CD14-positive monocyte (primary cell): Measurements from ENCODE around the gene FER1L5. TPM values are rescaled to one million over a fixed set of nuclear protein-coding genes. Genes with fewer than 3 reads are reported as not detected.
A peak's percentile ranks its signal among the peaks of the same experiment; 100 is the strongest.

Experiments
- DNase-seq, 3 donors: peaks; one replicate each; pipeline ENCODE4 v3.0.0-alpha.2; 2011 to 2022
- H2AFZ ChIP-seq: 2 replicates; pipeline ENCODE4 v1.6.0; 2012; ENCODE audit warnings: mild to moderate bottlenecking, low read depth, low read length, inconsistent platforms; ENCODE audit not compliant: insufficient read depth, poor library complexity, severe bottlenecking
- H3K27ac ChIP-seq, 2 donors: 1 replicate in 1 of 2; 2 replicates in 1 of 2; pipeline ENCODE4 v1.5.1; 2012 to 2013; ENCODE audit warnings: low read length in 2 of 2, control low read depth in 1 of 2, inconsistent platforms in 1 of 2, low read depth in 1 of 2, mild to moderate bottlenecking in 1 of 2
- H3K27me3 ChIP-seq, 2 donors: one replicate each; pipeline versions ENCODE4 v1.6.0 to v1.6.1; 2011 to 2013; ENCODE audit warnings: low read length in 2 of 2; ENCODE audit not compliant: control insufficient read depth in 2 of 2, insufficient read depth in 2 of 2
- H3K36me3 ChIP-seq, 2 donors: replicated peaks in 1 of 2; 1 replicate in 1 of 2; 2 replicates in 1 of 2; pipeline versions ENCODE4 v1.5.1 to v1.6.1; 2012 to 2013; ENCODE audit warnings: low read length in 2 of 2, control low read depth in 1 of 2, inconsistent platforms in 1 of 2, mild to moderate bottlenecking in 1 of 2; ENCODE audit not compliant: insufficient read depth in 2 of 2, control insufficient read depth in 1 of 2
- H3K4me1 ChIP-seq, 2 donors: 1 replicate in 1 of 2; 2 replicates in 1 of 2; pipeline versions ENCODE4 v1.5.1 to v1.6.1; 2012 to 2013; ENCODE audit warnings: low read length in 2 of 2, control low read depth in 1 of 2, inconsistent platforms in 1 of 2, mild to moderate bottlenecking in 1 of 2, moderate library complexity in 1 of 2; ENCODE audit not compliant: insufficient read depth in 2 of 2, control insufficient read depth in 1 of 2
- H3K4me2 ChIP-seq: replicated peaks from 2 replicates; pipeline ENCODE3; 2012; ENCODE audit warnings: low read length, moderate library complexity, mild to moderate bottlenecking; ENCODE audit not compliant: poor library complexity, severe bottlenecking; ENCODE audit errors: extremely low read depth
- H3K4me3 ChIP-seq, 3 experiments: fragments of 200-600 bp in 1 of 3; sonication (generic) in 1 of 3; replicated peaks in 1 of 3; 1 replicate in 2 of 3; 2 replicates in 1 of 3; pipeline ENCODE4 v1.5.1; 2011 to 2013; ENCODE audit warnings: low read length in 3 of 3, mild to moderate bottlenecking in 3 of 3, control low read depth in 2 of 3, low read depth in 2 of 3, inconsistent platforms in 1 of 3, moderate library complexity in 1 of 3
- H3K79me2 ChIP-seq: 2 replicates; pipeline ENCODE4 v1.6.0; 2012; ENCODE audit warnings: mild to moderate bottlenecking, control low read depth, inconsistent platforms, low read length, moderate library complexity; ENCODE audit not compliant: insufficient read depth
- H3K9ac ChIP-seq: 2 replicates; pipeline ENCODE4 v1.6.0; 2017; ENCODE audit warnings: low read length, mild to moderate bottlenecking; ENCODE audit not compliant: insufficient read depth, poor library complexity, severe bottlenecking
- H3K9me3 ChIP-seq, 2 donors: replicated peaks in 1 of 2; 1 replicate in 1 of 2; 2 replicates in 1 of 2; pipeline versions ENCODE4 v1.5.1 to v1.6.1; 2012 to 2013; ENCODE audit warnings: low read length in 2 of 2, control low read depth in 1 of 2; ENCODE audit not compliant: control insufficient read depth in 1 of 2, insufficient read depth in 1 of 2
- H4K20me1 ChIP-seq: 2 replicates; pipeline ENCODE4 v1.6.0; 2012; ENCODE audit warnings: mild to moderate bottlenecking, low read length, control low read depth, moderate library complexity; ENCODE audit not compliant: insufficient read depth
- H3K27ac Mint-ChIP-seq, 7 donors: one replicate each; pipeline ENCODE4 v1.8.0; 2020; ENCODE audit warnings: mild to moderate bottlenecking in 7 of 7, mixed read lengths in 7 of 7, moderate library complexity in 6 of 7, inconsistent platforms in 2 of 7
- H3K27me3 Mint-ChIP-seq, 3 donors: one replicate each; pipeline ENCODE4 v1.8.0; 2021 to 2022; ENCODE audit warnings: low read depth in 3 of 3, mild to moderate bottlenecking in 3 of 3, mixed read lengths in 3 of 3, moderate library complexity in 3 of 3, inconsistent platforms in 1 of 3
- H3K36me3 Mint-ChIP-seq, 2 donors: one replicate each; pipeline ENCODE4 v1.8.0; 2020; ENCODE audit warnings: mixed read lengths in 2 of 2, inconsistent platforms in 1 of 2, mild to moderate bottlenecking in 1 of 2
- H3K4me1 Mint-ChIP-seq: one replicate; pipeline ENCODE4 v1.8.0; 2020; ENCODE audit warnings: mild to moderate bottlenecking, mixed read lengths
- H3K4me3 Mint-ChIP-seq, 2 donors: one replicate each; pipeline ENCODE4 v1.8.0; 2020; ENCODE audit warnings: mild to moderate bottlenecking in 2 of 2, mixed read lengths in 2 of 2, moderate library complexity in 1 of 2
- H3K9me3 Mint-ChIP-seq, 7 donors: one replicate each; pipeline ENCODE4 v1.8.0; 2020 to 2022; ENCODE audit warnings: mixed read lengths in 7 of 7, mild to moderate bottlenecking in 6 of 7, moderate library complexity in 6 of 7, inconsistent platforms in 2 of 7
- CTCF ChIP-seq: fragments of 200-600 bp; IDR thresholded peaks from one replicate; pipeline ENCODE4 v1.8.0; 2022; ENCODE audit warnings: antibody characterized with exemption, mild to moderate bottlenecking
- WGBS: methylation state at CpG from one replicate; pipeline ENCODE4 v1.1.5; 2013; ENCODE audit warnings: missing lambda C conversion rate; ENCODE audit not compliant: insufficient coverage; 5-methylcytosine and 5-hydroxymethylcytosine counted together
- intact Hi-C, 2 donors: fragments of 100-400 bp; cut with micrococcal nuclease; formaldehyde crosslinking; loops; one replicate each; pipeline versions ENCODE4 v1.15.0 to v1.15.1; 2023
- polyA plus RNA-seq, 3 donors: library from polyadenylated mRNA; depleted of rRNA in 1 of 3; unstranded in 2 of 3; stranded (reverse) in 1 of 3; fragments of 300-500 nt in 2 of 3; fragments of >200 nt in 1 of 3; fragmentation: Illumina TruSeq in 2 of 3; gene quantifications; 1 replicate in 2 of 3; 2 replicates in 1 of 3; pipeline ENCODE4 v1.2.3, GENCODE V29; 2012 to 2021

FER1L5 gene
- polyA plus RNA-seq, 3 donors: not detected

- Mint-ChIP-seq H3K27me3 (peaks cover 0 to 1% (median 0%) of the 10 kb centered on the region in 3 donors), H3K9me3 (no peaks in the 10 kb centered on the region), H3K36me3 (peaks cover 89 to 98% of the 10 kb centered on the region in 2 donors), H3K4me3 (no peak overlapping the region), H3K27ac (no peak overlapping the region), H3K4me1 (no peaks in the 10 kb centered on the region)
- WGBS: no CpG with 5 or more reads among the region's 2 CpGs
- Histone ChIP-seq H2AFZ (no peak overlapping the region), H3K79me2 (no peaks in the 10 kb centered on the region), H3K27ac (peak overlapping the region in 1 of 2 donors; percentile 30), H3K36me3 (peaks cover 93 to 98% of the 10 kb centered on the region in 2 donors), H3K4me2 (no peak overlapping the region), H4K20me1 (peaks cover 11% of the 10 kb centered on the region), H3K9me3 (no peaks in the 10 kb centered on the region), H3K27me3 (no peaks in the 10 kb centered on the region), H3K9ac (no peak overlapping the region), H3K4me1 (no peaks in the 10 kb centered on the region), H3K4me3 (no peak overlapping the region)
- no peak for TF ChIP-seq CTCF
- no peak for DNase-seq
- intact Hi-C loops: loop anchor here in 1 of 2 donors (10.0 kb wide), 1 partner anchor 162 kb away; the partner anchor contains the start of gene CNNM4
Observed at GRCh38 chr2:96602330-96602823, 40.2 kb upstream of the FER1L5 start.

DNA sequence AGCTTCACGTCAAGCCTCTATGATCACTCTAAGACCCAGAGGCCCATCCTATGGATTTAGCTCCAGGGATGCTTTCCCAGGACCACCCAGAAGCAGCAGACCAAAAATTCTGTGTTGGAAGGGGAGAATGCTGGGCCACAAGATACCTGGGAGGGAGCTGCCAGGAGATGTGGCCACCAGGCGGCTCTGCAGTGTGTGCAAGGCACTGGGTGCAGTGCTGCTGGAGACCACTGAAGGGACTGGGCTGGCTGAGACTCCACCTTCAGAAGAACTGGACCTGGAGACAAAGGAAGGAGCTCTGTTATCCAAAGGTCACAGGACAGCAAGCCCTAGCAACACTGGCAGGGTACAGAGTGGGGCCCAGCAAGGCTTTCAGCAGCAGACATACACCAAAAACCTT lies 38.5 kb upstream of the FER1L5 start:
- Mint-ChIP-seq H3K27ac (no peak overlapping the region), H3K4me3 (no peak overlapping the region)

More for the DNA sequence above, 38.5 kb upstream of the FER1L5 start:
- no peaks in the 10 kb centered on the region for H3K79me2 ChIP-seq
- no peaks in the 10 kb centered on the region for H3K9me3 Mint-ChIP-seq
- WGBS: 100% methylated on average over 1 of the region's 2 CpGs
- H3K4me1 ChIP-seq: no peaks in the 10 kb centered on the region
- H4K20me1 ChIP-seq: peaks cover 11% of the 10 kb centered on the region
- no peak overlapping the region for H2AFZ ChIP-seq
- no peaks in the 10 kb centered on the region for H3K4me1 Mint-ChIP-seq
- H3K27me3 Mint-ChIP-seq: peaks cover 0 to 1% (median 0%) of the 10 kb centered on the region in 3 donors
- peaks cover 99% of the 10 kb centered on the region in 2 donors for H3K36me3 ChIP-seq
- no peak for TF ChIP-seq CTCF
- H3K36me3 Mint-ChIP-seq: peaks cover 93 to 99% of the 10 kb centered on the region in 2 donors
- H3K27ac ChIP-seq: peak overlapping the region in 1 of 2 donors; percentile 9
- H3K4me3 ChIP-seq: no peak overlapping the region
- H3K9me3 ChIP-seq: no peaks in the 10 kb centered on the region
- no peaks in the 10 kb centered on the region for H3K27me3 ChIP-seq
- intact Hi-C loops: loop anchor here in 1 of 2 donors (10.0 kb wide), 1 partner anchor 161 kb away; the partner anchor contains the start of gene CNNM4
- DNase-seq: no peak
- no peak overlapping the region for H3K9ac ChIP-seq
- no peak overlapping the region for H3K4me2 ChIP-seq
